ENCODE data around the gene FHOD1.

GRCh38 chr16:67264277-67264676, 17.0 kb upstream of the FHOD1 start:
- TF ChIP-seq CTCF (IDR thresholded peaks at IDR 0.05; ENCODE audit: low read length) = peak; percentile 26; the same call in 1 of the 2 replicates
- no peak for TF ChIP-seq EZH2 (IDR thresholded peaks at IDR 0.05; ENCODE audit: borderline replicate concordance, low read length)
